GM21825 (cell line): Measurements from ENCODE around the gene KRTAP5-11.
"Not testable (repeated sequence)": the region's sequence is repeated elsewhere in the genome, so short reads cannot be mapped to it uniquely, and the experiment has no call there.

Experiments
- ATAC-seq: cut with Tn5 transposase; IDR thresholded peaks from one replicate; pipeline ENCODE4 v1.9.1; 2021; ENCODE audit warnings: mild to moderate bottlenecking, moderate library complexity; ENCODE audit not compliant: unreplicated experiment

Gene KRTAP5-11

DNA sequence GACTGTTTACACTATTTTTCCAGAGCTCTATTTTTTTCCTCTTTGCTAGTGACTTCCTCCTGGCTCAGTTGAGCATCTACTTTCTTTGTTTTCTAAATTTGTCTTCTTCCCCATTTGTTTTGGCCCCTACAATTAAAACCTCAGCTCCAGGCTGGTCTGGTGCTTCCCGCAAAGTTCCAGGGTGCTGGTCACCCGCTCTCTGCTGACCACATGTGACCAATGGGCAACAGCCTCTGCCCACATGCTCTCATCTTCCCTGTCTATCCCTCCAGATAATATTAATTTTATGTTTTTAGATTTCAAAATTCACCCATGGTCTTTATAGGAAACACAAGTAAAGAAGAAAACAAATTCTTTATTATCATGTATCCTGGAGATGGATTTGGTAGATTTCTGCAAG, 294 bp upstream of the KRTAP5-11 start:
- not testable (repeated sequence) for ATAC-seq

DNA sequence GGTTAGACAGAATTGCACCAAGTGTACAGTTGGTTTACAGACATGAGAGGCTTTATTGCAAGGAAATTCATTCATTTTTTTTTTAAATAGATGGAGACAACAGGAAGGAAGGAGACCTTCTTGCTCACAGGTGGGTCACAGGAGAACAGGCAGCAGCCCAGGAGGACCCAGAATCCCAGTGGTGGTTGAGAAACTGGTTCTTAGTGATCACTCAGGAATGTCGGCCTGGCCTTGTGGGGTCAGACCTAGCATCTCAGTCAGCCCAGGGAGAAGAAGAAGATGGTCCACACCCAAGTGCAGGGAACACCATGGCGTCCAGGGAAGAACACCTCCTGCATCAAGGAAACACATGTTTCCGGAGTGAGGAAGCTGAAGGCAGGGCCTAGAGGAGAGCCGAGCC, 849 bp downstream of the KRTAP5-11 start:
- ATAC-seq = no peak

DNA sequence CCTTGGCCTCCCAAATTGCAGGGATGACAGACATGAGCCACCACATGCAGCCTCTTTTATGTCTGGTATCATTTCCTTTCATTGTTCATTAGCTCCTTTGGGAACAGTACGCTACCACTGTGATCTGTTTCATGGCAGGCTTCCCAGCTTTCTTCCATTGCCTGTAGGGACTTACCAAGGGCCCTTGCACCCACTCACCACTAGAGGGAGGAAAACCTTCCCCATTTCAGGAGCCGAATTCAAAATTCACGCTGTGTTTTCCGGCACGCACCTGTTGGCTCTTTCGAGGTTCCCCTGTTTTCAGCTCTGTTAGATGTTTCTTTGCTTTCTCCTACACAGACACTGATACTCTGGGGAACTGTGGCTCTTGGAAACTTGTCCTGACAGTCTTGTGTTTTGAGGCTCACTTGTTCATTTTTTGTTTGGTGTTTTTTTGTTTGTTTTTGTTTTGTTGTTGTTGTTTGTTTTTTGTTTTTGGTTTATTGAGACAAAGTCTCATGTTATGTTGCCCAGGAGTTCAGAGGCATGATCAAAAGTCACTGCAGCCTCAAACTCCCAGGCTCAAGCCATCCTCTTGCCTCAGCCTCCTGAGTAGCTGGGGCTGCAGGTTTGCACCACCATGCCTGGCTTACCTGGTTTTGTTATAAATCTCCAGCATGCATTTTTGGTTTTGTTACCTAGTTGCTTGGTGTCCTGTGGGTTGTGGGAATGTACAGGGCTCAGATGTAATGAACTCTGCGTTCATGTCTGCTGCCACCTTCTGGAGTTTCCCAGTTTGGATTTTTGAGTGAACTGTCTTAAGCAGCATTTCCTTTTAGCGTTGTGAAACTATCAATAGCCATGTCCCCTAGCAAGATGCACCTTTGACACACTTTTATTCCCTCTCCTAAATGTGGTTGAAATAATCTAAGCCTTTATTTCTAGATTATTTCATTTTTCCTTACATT, 2.3 kb downstream of the KRTAP5-11 start:
- no peak for ATAC-seq

DNA sequence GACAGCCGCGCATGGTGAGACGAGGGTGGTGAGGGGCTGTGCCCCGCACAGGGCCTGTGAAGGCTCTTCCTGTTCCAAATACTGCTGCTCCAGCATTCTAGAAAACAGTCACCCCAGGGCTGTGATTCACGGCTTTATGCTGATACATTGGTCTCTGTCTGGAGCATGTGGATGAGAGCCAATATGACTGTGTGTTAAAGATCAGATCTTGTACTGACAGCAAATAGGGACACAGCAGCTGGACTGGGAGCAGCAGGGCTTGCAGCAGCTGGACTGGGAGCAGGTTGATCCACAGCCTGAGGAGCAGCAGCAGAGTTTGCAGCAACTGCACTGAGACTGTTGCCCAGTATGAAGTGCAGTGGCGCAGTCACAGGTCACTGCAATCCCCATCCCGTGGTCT, 3.2 kb downstream of the KRTAP5-11 start:
- not testable (repeated sequence) for ATAC-seq

DNA sequence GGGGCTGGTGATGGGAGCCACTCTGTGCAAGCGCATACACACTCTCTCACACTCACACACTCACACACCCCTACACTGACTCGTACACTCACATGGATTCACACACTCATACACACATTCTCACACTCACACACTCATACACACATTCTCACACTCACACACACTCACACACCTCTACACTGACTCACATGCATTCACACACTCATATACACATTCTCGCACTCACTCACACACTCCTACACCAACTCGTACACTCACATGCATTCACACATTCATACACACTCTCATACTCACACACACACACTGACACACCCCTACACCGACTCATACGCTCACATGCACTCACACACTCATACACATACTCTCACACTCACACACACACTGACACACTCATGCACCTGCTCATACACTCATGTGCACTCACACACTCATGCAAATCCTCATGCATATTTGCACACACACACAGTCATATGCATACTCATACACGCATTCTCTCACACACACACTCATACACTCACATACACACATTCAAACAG, 5.1 kb downstream of the KRTAP5-11 start:
- no peak for ATAC-seq

DNA sequence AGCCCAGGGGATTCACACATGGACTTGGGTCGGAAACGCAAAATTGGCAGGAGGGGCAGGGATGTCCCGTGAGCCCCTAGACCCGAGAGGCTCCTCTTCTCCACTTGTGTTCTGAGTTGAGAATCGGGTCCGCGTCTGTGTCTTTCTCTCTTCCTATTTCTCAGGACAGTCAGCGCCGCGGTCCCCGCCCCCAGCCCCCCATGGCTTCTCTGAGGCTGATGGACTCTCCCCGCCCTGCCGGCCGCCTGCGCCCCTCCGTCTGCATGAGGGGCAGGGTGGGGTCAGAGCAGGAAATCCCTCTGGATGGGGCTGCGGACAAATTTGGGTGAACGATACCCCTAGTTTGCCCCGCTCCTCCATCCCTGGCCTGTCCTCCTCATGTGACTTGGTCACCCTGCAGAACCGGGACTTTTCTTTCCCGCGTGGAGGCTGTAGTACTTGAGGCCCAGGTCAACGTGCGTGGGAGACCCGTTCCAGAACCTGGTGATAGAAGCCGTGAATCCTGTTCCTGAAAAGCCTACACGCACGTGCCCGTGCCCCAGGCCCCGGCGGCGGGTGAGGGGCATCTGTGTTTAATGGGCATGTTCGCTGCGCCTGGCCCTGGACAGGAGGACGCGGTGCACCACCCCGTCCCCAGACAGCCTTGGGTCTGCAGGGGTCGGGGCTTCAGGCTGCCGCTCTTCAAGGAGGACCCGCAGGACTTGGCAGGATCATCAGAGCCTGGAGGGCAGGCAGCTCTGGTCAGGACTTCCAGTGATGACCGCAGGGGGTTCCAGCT, 5.8 kb downstream of the KRTAP5-11 start:
- not testable (repeated sequence) for ATAC-seq

DNA sequence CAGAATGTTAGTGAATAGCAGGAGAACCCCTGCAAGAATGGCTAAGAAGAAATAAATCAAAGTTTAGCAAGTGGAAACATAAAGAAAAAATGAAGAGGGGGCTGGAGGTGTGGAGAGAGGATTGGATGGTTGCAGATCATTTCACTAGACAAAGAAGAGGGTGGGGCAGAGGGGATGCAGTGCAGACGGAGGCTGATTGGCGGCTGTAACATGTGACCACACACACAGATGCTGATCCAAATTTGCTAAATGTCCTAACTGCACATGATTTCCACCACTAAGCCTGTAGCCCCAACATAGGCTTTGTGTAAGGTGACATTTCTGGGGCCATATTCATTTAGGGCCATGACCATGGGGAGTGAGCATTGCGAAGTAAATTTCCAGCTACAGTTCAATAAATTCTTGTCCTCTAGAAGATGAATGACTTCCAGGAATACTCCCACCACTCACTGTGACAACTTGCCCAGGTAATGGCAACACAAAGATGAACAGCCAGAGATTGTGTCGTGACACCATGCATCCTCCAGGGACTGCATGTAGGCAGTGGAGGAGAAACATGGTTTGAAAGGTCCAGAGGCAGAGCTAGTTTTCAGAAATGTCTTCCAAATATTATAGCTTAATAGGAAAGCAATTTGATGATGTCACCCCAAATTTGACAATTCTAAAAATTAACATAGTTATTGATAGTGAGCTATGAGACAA, 6.8 kb downstream of the KRTAP5-11 start:
- no peak for ATAC-seq

DNA sequence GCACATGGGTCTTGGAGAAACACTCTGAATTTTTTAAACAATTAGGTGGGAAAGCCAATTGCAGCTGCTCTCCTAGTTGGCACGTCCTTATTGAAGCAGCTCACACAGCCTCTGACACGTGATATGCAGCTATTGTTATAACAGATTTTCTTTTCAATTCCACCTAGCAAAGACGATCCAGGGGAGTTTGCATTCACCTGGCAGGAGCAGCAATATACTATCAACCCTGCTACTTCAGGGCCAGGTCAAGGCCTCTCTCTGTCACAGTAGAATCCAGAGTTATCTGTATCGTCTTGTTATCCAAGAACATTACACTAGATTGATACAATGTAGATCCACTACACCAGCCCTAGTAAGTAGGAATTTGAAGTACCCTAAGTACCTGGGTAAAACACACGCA, 8.3 kb downstream of the KRTAP5-11 start:
- no peak for ATAC-seq

DNA sequence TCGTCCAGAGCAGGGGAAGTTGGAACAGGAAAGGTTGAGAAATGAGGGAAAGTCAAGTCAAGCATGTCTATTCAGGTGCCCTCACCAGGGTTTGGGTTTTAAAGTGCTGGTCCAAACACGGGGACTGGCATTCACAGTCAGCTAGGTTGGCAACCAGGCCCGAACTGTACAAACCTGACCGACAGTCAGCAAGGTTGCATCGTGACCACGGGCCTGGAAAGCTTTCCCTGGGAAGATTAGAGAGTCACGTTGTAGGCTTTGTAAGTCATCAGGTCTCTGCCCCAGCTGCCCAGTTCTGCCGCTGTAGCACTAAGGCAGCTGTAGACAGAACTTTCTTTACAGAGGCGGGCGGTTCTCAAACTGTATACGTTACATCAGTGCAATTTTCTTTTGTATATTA, 9.9 kb downstream of the KRTAP5-11 start:
- no peak for ATAC-seq

DNA sequence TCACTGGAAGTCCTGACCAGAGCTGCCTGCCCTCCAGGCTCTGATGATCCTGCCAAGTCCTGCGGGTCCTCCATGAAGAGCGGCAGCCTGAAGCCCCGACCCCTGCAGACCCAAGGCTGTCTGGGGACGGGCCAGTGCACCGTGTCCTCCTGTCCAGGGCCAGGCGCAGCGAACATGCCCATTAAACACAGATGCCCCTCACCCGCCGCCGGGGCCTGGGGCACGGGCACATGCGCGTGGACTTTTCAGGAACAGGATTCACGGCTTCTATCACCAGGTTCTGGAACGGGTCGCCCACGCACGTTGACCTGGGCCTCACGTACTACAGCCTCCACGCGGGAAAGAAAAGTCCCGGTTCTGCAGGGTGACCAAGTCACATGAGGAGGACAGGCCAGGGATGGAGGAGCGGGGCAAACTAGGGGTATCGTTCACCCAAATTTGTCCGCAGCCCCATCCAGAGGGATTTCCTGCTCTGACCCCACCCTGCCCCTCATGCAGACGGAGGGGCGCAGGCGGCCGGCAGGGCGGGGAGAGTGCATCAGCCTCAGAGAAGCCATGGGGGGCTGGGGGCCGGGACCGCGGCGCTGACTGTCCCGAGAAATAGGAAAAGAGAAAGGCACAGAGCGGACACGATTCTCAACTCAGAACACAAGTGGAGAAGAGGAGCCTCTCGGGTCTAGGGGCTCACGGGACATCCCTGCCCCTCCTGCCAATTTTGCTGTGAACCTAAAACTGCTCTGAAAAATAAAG, 11.4 kb downstream of the KRTAP5-11 start:
- not testable (repeated sequence) for ATAC-seq

DNA sequence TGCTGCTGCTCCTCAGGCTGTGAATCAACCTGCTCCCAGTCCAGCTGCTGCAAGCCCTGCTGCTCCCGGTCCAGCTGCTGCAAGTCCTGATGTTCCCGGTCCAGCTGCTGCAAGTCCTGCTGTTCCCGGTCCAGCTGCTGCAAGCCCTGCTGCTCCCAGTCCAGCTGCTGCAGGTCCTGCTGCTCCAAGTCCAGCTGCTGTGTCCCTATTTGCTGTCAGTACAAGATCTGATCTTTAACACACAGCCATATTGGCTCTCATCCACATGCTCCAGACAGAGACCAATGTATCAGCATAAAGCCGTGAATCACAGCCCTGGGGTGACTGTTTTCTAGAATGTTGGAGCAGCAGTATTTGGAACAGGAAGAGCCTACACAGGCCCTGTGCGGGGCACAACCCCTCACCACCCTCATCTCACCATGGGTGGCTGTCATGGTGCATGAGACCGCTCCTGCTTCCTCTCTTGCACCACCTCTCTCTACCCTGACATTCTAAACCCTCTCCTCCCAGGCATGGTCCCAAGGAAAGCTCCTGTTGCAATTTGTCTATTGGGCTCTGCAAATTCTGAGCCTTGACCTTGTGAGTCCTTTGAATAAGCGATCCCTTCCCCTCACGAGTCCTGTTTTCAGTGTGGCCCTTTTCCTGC, 13.8 kb downstream of the KRTAP5-11 start:
- no peak for ATAC-seq

DNA sequence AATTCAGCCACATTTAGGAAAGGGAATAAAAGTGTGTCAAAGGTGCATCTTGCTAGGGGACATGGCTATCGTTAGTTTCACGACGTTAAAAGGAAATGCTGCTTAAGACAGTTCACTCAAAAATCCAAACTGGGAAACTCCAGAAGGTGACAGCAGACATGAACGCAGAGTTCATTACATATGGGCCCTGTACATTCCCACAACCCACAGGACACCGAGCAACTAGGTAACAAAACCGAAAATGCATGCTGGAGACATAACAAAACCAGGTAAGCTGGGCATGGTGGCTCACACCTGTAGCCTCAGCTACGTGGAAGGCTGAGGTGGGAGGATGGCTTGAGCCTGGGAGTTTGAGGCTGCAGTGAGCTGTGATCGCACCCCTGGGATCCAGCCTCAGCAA, 15.0 kb downstream of the KRTAP5-11 start:
- not testable (repeated sequence) for ATAC-seq

DNA sequence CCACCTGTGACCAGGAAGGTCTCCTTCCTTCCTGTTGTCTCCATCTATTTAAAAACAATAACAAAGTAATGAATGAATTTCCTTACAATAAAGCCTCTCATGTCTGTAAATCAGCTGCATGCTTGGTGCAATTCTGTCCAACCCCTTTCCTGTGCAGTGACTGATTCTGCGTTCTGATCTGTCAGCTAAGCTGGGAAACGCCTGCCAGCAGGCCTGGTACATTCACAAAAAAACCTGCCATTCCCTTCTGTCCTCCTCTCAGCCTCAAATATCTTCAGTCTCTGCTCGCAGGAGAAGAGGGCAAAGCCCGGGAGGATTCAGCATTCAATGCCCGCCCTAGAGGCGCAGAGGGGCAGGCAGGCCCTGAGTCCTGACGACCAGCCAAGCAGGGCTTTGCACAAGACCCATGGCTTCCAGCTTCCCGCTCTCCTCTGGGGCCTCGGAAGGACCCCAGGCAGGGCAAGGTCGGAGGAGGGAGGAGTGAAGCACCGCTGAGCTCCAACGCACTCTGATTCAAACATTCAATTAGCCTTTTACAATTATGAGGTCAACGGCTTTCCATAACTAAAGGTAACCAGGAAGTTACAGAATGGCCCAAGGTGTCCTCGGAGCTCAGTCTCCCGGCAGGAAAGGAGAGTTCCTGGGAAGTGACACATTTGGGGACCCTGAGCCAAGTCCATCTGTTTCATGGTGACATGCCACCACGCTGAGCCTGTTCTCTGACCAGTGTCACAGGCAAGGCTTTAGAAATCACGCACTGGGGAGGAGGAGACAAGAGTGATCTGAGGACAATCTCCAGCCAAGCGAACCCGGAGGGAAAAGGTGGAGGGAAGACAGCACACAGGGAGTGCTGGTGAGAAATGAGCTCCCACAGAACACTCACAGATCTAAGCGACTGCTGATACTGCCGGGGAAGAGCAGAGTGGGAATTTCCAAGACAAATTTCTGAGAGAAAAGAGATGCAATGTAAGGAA, 15.8 kb downstream of the KRTAP5-11 start:
- ATAC-seq = not testable (repeated sequence)

DNA sequence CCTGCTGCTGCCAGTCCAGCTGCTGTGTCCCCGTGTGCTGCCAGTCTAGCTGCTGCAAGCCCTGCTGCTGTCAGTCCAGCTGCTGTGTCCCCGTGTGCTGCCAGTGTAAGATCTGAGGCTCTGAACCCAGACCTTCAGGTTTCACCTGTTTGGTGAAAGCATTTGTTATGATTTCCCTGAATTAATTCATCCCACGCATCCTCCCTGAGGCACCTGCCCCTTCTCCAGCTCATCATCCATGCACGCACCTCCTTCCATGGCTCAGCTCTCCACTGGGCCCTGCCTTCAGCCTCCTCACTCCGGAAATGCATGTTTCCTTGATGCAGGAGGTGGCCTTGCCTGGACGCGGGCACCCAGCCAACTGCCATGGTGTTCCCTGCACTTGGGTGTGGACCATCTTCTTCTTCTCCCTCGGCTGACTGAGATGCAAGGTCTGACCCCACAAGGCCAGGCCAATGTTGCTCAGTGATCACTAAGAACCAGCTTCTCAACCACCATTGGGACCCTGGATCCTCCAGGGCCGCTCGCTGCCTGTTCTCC, 16.5 kb downstream of the KRTAP5-11 start:
- ATAC-seq = no peak

DNA sequence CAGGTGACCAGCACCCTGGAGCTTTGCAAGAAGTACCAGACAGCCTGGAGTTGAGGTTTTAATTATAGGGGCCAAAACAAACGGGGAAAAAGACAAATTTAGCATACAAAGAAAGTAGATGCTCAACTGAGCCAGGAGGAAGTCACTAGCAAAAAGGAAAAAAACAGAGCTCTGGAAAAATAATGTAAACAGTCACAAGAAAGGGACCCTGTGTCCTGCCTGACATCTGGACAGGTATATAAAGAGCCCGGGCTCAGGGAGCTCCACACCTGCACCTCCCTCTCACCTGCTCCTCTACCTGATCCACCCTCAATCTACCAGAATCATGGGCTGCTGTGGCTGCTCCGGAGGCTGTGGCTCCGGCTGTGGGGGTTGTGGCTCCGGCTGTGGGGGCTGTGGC, 17.4 kb downstream of the KRTAP5-11 start, which contains the start of gene KRTAP5-10:
Gene KRTAP5-10 (plus strand): TSS at position 301 of the 400 bp plus-strand sequence. CDS start 25 bp downstream, at position 326.
- no peak for ATAC-seq

DNA sequence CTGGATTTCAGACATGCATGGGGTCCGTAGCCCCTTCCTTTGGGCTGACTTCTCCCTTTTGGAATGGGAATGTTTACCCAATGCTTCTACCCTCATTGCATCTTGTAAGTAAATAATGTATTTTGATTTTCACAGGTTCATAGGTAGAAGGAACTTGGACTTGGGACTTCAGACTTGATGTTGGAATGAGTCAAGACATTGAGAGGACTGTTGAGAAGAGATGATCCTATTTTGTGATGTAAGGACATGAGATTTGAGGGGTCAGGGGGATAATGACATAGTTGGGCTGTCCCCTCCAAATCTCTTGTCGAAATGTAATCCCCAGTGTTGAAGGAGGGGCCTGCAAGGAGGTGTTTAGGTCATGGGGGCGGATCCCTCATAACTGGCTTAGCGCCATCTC, 18.2 kb downstream of the KRTAP5-11 start:
- ATAC-seq = no peak

DNA sequence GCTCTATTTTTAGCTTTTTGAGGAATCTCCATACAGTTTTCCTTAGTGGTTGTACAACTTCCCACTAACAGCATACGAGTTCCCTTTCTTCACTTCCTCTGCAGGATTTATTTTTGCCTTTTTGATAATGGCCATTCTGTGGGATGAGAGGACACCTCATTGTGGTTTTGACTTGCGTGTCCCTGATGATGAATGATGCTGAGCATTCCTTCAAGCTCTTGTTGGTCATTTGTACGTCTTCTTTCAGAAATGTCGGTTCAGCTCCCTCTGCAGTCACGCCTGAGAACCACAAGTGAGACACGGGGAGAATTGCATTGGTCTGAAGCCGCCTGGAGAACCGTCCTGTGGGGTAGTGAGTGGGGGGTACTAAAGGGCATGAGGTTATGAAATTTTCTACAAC, 19.3 kb downstream of the KRTAP5-11 start:
- no peak for ATAC-seq

DNA sequence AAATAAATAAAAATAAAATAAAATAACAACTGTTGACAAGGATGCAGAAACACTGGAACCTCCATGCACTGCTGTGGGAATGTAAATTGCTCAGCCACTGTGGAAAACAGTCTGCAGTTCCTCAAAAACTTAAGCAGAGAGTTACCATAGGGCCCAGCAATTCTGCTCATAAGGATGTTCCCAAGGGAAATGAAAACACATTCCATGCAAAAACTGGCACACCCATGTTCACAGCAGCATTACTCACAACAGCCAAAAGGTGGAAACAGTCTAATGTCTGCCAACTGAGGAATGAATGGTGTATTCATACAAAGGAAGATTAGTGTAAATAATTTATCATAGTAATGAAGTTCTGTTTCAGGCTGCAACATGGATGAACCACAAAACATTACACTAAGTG, 20.6 kb downstream of the KRTAP5-11 start:
- ATAC-seq = no peak
